Measurements from ENCODE around the gene CLIC1. TPM values are rescaled to one million over a fixed set of nuclear protein-coding genes. Genes with fewer than 3 reads are reported as not detected.

The CLIC1 gene
- total RNA-seq, 2 experiments from 2014 or later = 544 to 561 TPM

GRCh38 chr6:31707701-31708100, 28.6 kb downstream of the CLIC1 start:
- no peak for ATAC-seq
- no peaks in the 10 kb centered on the region for H3K36me3 Mint-ChIP-seq
- no peak overlapping the region for H3K4me3 Mint-ChIP-seq
- DNase-seq = no peak
- H3K9me3 Mint-ChIP-seq (ENCODE audit: low read depth) = no peaks in the 10 kb centered on the region
- CTCF ChIA-PET = interaction anchor here (1.4 kb wide), 1 partner anchor 22 kb away, joined by 3 read pairs; no protein-coding TSS in a partner anchor
- H3K27ac Mint-ChIP-seq = no peak overlapping the region
- no peaks in the 10 kb centered on the region for H3K27me3 Mint-ChIP-seq
- H3K4me1 Mint-ChIP-seq = peaks cover 23% of the 10 kb centered on the region

GRCh38 chr6:31706599-31706998, 29.7 kb downstream of the CLIC1 start, which contains the start of gene LY6G6F:
Gene LY6G6F, plus strand, starts transcription at chr6:31706866. Its CDS starts 41 bp downstream, at chr6:31706907.
- Mint-ChIP-seq H3K27me3 (no peaks in the 10 kb centered on the region), H3K4me1 (peaks cover 28% of the 10 kb centered on the region), H3K4me3 (no peak within 1 kb of the TSS), H3K9me3 (ENCODE audit: low read depth) (no peaks in the 10 kb centered on the region), H3K27ac (no peak within 1 kb of the TSS), H3K36me3 (no peaks in the 10 kb centered on the region)
- CTCF ChIA-PET = interaction anchor here (0.8 to 1.2 kb wide), 2 partner anchors 32 to 63 kb away, joined by 3 to 6 read pairs; no protein-coding TSS in a partner anchor
- DNase-seq (no peak), ATAC-seq (no peak)

GRCh38 chr6:31705931-31706330, 30.4 kb downstream of the CLIC1 start:
- Mint-ChIP-seq H3K4me1 (peaks cover 28% of the 10 kb centered on the region), H3K9me3 (ENCODE audit: low read depth) (no peaks in the 10 kb centered on the region), H3K27ac (no peak overlapping the region), H3K27me3 (no peaks in the 10 kb centered on the region), H3K36me3 (peaks cover 3% of the 10 kb centered on the region), H3K4me3 (no peak overlapping the region)
- CTCF ChIA-PET = interaction anchor here (0.8 to 1.2 kb wide), 2 partner anchors 33 to 64 kb away, joined by 3 to 6 read pairs; no protein-coding TSS in a partner anchor
- DNase-seq (no peak), ATAC-seq (no peak)

GRCh38 chr6:31702819-31703716, 33.3 kb downstream of the CLIC1 start, which contains the start of gene ABHD16A:
Gene ABHD16A, minus strand, starts transcription at chr6:31703324. Its CDS starts 43 bp downstream, at chr6:31703281.
- CTCF ChIA-PET = interaction anchor here (0.6 to 3.3 kb wide), 19 partner anchors 9 to 162 kb away, joined by 3 to 15 read pairs (median 4); partner anchors contain the start of genes CLIC1, DDX39B, HSPA1B and LY6G5C
- Mint-ChIP-seq H3K4me1 (peaks cover 32% of the 10 kb centered on the region), H3K36me3 (peaks cover 11% of the 10 kb centered on the region), H3K9me3 (ENCODE audit: low read depth) (no peaks in the 10 kb centered on the region), H3K27ac (peak within 1 kb of the TSS; percentile 98), H3K4me3 (peak within 1 kb of the TSS; percentile 100), H3K27me3 (no peaks in the 10 kb centered on the region)
- ATAC-seq (peak; percentile 96), DNase-seq (peak; percentile 99)

GRCh38 chr6:31702405-31702818, 33.9 kb downstream of the CLIC1 start:
- Mint-ChIP-seq H3K4me1 (peaks cover 37% of the 10 kb centered on the region), H3K36me3 (peaks cover 15% of the 10 kb centered on the region), H3K9me3 (ENCODE audit: low read depth) (no peaks in the 10 kb centered on the region), H3K4me3 (peak overlapping the region; percentile 100), H3K27me3 (no peaks in the 10 kb centered on the region), H3K27ac (peak overlapping the region; percentile 98)
- CTCF ChIA-PET = interaction anchor here (1.0 to 3.3 kb wide), 8 partner anchors 9 to 161 kb away, joined by 3 to 15 read pairs (median 5); partner anchors contain the start of genes CLIC1, DDX39B and LY6G5C
- no peak for ATAC-seq
- no peak for DNase-seq

GRCh38 chr6:31701666-31702404, 34.5 kb downstream of the CLIC1 start:
- no peak for ATAC-seq
- CTCF ChIA-PET = interaction anchor here (1.0 to 3.3 kb wide), 4 partner anchors 21 to 128 kb away, joined by 4 to 15 read pairs (median 5); partner anchors contain the start of genes CLIC1 and LY6G5C
- H3K27ac Mint-ChIP-seq = peak overlapping the region; percentile 98
- H3K27me3 Mint-ChIP-seq = no peaks in the 10 kb centered on the region
- no peaks in the 10 kb centered on the region for H3K9me3 Mint-ChIP-seq (ENCODE audit: low read depth)
- peak overlapping the region; percentile 100 for H3K4me3 Mint-ChIP-seq
- peaks cover 21% of the 10 kb centered on the region for H3K36me3 Mint-ChIP-seq
- no peak for DNase-seq
- H3K4me1 Mint-ChIP-seq = peaks cover 39% of the 10 kb centered on the region

GRCh38 chr6:31700740-31701401, 35.5 kb downstream of the CLIC1 start:
- CTCF ChIA-PET = interaction anchor here (1.6 kb wide), 1 partner anchor 20 kb away, joined by 4 read pairs; the partner anchor contains the start of gene LY6G5C

GRCh38 chr6:31697555-31697954, 38.8 kb downstream of the CLIC1 start:
- Mint-ChIP-seq H3K27me3 (no peaks in the 10 kb centered on the region), H3K36me3 (peaks cover 30% of the 10 kb centered on the region), H3K4me3 (no peak overlapping the region), H3K27ac (peak overlapping the region; percentile 69), H3K9me3 (ENCODE audit: low read depth) (no peaks in the 10 kb centered on the region), H3K4me1 (peaks cover 31% of the 10 kb centered on the region)
- ATAC-seq (peak; percentile 37), DNase-seq (no peak)
- CTCF ChIA-PET = no interaction called here

More at GRCh38 chr6:31700740-31701401, 35.5 kb downstream of the CLIC1 start:
- peaks cover 39% of the 10 kb centered on the region for H3K4me1 Mint-ChIP-seq
- no peaks in the 10 kb centered on the region for H3K9me3 Mint-ChIP-seq (ENCODE audit: low read depth)
- ATAC-seq (no peak), DNase-seq (no peak)
- no peaks in the 10 kb centered on the region for H3K27me3 Mint-ChIP-seq
- peaks cover 25% of the 10 kb centered on the region for H3K36me3 Mint-ChIP-seq
- peak overlapping the region; percentile 50 for H3K27ac Mint-ChIP-seq
- H3K4me3 Mint-ChIP-seq = peak overlapping the region; percentile 19

GRCh38 chr6:31693535-31693934, 42.8 kb downstream of the CLIC1 start:
- no peak overlapping the region for H3K4me3 Mint-ChIP-seq
- no peak for ATAC-seq
- H3K4me1 Mint-ChIP-seq = peaks cover 8% of the 10 kb centered on the region
- H3K9me3 Mint-ChIP-seq (ENCODE audit: low read depth) = no peaks in the 10 kb centered on the region
- H3K27me3 Mint-ChIP-seq = no peaks in the 10 kb centered on the region
- CTCF ChIA-PET = interaction anchor here (1.2 to 1.6 kb wide), 2 partner anchors 10 to 45 kb away, joined by 3 to 4 read pairs; partner anchors contain the start of gene ABHD16A
- H3K27ac Mint-ChIP-seq = no peak overlapping the region
- peaks cover 28% of the 10 kb centered on the region for H3K36me3 Mint-ChIP-seq
- DNase-seq = no peak

- peaks cover 6% of the 10 kb centered on the region for H3K4me1 Mint-ChIP-seq
- no peak for ATAC-seq
- DNase-seq = no peak
- CTCF ChIA-PET = interaction anchor here (0.6 to 1.6 kb wide), 3 partner anchors 11 to 137 kb away, joined by 3 to 4 read pairs (median 3); partner anchors contain the start of gene ABHD16A
- H3K9me3 Mint-ChIP-seq (ENCODE audit: low read depth) = no peaks in the 10 kb centered on the region
- peaks cover 26% of the 10 kb centered on the region for H3K36me3 Mint-ChIP-seq
- no peaks in the 10 kb centered on the region for H3K27me3 Mint-ChIP-seq
- no peak overlapping the region for H3K4me3 Mint-ChIP-seq
- H3K27ac Mint-ChIP-seq = no peak overlapping the region
Observed at GRCh38 chr6:31692886-31693285, 43.4 kb downstream of the CLIC1 start.

GRCh38 chr6:31692353-31692752, 44.0 kb downstream of the CLIC1 start:
- ATAC-seq (no peak), DNase-seq (no peak)
- no peak overlapping the region for H3K4me3 Mint-ChIP-seq
- H3K27ac Mint-ChIP-seq = no peak overlapping the region
- CTCF ChIA-PET = interaction anchor here (0.6 to 1.5 kb wide), 2 partner anchors 19 to 138 kb away, joined by 3 read pairs; no protein-coding TSS in a partner anchor
- H3K36me3 Mint-ChIP-seq = peaks cover 25% of the 10 kb centered on the region
- H3K27me3 Mint-ChIP-seq = no peaks in the 10 kb centered on the region
- H3K4me1 Mint-ChIP-seq = peaks cover 1% of the 10 kb centered on the region
- no peaks in the 10 kb centered on the region for H3K9me3 Mint-ChIP-seq (ENCODE audit: low read depth)

- no peaks in the 10 kb centered on the region for H3K9me3 Mint-ChIP-seq (ENCODE audit: low read depth)
- peaks cover 20% of the 10 kb centered on the region for H3K36me3 Mint-ChIP-seq
- no peak for ATAC-seq
- no peak for DNase-seq
- no peak overlapping the region for H3K27ac Mint-ChIP-seq
- CTCF ChIA-PET = interaction anchor here (1.0 to 2.1 kb wide), 3 partner anchors 10 to 100 kb away, joined by 3 to 6 read pairs (median 4); partner anchors contain the start of gene LY6G5C
- no peaks in the 10 kb centered on the region for H3K27me3 Mint-ChIP-seq
- no peak overlapping the region for H3K4me3 Mint-ChIP-seq
- H3K4me1 Mint-ChIP-seq = no peaks in the 10 kb centered on the region
Observed at GRCh38 chr6:31691564-31692108, 44.7 kb downstream of the CLIC1 start.
